ENCODE data around the gene CD37.
"Not testable (repeated sequence)": the region's sequence is repeated elsewhere in the genome, so short reads cannot be mapped to it uniquely, and the experiment has no call there.

CD37 gene

DNA sequence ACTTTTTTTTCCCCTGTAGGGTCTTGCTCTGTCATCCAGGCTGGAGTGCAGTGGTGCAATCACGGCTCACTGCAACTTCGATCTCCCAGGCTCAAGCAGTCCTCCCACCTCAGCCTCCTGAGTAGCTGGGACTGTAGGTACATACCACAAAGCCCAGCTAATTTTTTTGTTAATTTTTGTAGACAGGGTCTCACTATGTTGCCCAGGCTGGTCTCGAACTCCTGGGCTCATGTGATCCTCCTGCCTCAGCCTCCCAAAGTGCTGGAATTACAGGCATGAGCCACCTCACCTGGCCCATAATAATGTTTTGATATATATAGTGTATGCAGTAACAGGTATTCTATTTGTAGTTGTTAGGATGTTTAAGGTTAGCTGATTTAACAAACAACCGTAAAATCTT, 4.0 kb upstream of the CD37 start:
- not testable (repeated sequence) for DNase-seq

DNA sequence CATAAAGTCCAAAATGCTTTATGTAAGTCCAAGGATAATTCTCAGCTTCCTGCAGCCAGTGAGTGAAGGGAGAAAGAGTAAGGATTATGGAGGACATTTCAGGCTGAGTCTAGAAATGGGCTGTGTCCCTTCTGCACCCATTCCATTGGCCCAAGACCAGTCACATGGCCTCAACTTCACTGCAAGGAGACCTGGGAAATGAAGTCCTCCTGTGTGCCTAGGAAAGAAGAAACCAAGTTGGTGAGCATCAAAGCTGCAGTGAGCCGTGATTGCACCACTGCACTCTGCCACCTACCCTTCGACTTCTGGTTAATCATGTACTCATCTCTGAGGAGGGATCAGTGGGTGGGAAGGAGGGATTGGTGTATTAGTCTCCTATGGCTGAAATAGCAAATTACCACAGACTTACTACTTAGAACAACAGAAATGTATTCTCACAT, 3.6 kb upstream of the CD37 start:
- DNase-seq = no peak

DNA sequence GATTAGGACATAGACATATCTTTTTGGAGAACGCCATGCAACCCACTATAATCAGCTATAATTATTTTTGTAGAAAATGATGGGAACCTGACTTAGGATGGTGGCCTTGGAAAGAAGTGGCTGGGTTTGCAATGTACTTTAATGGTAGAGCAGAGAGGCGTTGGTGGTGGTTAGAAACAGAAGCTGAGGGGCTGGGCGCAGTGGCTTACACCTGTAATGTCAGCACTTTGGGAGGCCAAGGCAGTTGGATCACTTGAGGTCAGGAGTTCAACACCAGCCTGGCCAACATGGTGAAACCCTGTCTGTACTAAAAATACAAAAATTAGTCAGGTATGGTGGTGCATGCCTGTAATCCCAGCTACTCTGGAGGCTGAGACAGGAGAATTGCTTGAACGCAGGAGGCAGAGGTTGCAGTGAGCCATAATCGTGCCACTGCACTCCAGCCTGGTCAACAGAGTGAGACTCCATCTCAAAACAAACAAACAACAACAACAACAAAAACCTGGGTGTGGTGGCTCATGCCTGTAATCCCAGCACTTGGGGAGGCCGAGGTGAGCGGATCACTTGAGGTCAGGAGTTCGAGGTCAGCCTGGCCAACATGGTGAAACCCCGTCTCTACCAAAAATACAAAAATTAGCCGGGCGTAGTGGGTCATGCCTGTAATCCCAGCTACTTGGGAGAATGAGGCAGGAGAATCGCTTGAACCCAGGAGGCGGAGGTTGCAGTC, 2.4 kb upstream of the CD37 start:
- DNase-seq = not testable (repeated sequence)

DNA sequence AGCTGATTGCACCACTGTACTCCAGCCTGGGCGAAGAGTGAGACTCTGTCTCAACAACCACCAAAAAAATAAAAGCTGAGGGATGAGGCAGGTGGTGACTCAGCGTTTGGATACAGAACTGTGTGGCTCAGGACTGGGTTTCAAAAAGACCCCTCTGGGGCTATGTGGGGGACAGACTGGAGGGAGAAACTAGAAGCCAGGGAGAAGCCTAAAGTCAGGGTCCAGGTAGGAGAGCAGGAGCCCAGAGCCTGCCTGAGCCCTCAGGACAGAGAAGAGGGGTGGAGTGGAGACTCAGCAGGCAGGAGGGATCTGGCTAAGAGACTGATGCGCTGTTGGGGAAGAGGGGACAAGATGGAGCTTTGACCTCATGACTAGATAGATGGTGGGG, 1.8 kb upstream of the CD37 start:
- DNase-seq = no peak

DNA sequence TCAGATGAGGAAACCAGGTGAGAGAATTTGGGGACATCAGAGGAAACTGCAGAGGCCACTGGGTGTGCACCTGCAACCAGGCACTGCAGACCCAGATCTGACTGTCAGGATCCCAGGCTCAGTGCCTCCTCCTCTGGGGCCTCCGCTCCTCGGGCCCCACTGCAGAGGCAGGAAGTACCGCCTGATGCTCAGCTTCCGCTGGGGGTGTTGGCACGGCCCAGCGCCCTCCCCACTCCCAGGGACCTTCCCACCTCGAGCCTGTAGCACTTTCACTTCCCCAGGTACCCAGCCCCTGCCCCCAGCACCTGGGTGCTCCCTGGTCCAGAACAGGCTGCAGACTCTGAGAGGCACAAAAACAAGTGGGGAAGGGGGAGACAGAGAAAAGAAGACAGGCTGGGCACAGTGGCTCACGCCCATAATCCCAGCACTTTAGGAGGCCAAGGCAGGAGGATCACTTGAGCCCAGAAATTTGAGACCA, 1.4 kb upstream of the CD37 start:
- no peak for DNase-seq

DNA sequence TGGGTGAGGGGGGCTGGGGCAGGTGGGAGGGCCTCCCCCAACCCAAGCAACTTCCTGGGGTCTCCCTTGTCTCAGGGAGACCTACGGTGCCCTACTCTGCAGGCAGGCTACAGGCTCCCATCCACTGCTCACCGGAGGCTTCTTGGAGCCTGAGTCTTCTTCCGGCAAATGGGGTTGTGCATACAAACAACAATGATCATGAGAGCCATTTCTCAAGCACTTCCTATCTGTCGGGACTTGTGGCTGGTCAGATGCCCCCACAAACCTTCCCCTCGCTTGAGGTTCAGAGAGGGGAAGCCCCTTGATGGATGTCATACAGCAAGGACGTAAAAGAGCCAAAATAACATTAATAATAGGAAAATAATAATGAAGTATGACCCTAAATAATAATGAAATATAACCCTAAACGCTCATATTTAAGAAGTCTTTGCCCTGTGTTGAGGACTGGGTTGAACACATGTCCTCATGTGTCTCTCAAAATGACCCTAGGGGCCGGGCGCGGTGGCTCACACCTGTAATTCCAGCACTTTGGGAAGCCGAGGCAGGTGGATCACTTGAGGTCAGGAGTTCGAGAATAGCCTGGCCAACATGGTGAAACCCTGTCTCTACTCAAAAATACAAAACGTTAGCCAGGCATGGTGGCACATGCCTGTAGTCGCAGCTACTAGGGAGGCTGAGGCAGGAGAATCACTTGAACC, 727 bp downstream of the CD37 start:
- no peak for DNase-seq

DNA sequence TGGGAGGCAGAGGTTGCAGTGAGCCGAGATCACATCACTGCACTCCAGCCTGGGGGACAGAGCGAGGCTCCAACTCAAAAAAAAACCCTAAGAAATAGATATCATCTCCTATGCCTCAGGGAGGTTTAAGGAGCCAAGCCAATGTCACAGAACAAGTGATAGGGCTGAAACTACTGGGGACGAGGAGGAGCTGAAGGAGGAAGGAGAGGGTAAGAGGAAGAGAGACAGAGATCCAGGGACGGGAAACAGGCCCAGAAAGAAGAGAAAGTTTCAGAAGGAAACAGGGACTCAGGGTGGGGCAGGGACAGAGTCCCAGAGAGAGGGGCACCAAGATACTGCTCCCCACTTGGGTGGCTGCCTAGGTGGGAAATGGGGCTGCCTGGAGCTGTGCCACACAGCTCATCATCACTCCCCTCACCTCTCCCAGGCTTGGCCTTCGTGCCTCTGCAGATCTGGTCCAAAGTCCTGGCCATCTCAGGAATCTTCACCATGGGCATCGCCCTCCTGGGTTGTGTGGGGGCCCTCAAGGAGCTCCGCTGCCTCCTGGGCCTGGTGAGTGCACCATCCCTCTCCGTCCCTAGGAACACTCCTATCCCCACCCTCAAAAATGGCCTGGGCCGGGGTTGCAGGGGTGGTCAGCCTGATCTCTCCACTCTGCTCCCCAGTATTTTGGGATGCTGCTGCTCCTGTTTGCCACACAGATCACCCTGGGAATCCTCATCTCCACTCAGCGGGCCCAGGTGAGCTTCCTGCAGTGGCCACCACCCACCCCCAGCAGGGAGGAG, 1.5 kb downstream of the CD37 start:
- DNase-seq = no peak

DNA sequence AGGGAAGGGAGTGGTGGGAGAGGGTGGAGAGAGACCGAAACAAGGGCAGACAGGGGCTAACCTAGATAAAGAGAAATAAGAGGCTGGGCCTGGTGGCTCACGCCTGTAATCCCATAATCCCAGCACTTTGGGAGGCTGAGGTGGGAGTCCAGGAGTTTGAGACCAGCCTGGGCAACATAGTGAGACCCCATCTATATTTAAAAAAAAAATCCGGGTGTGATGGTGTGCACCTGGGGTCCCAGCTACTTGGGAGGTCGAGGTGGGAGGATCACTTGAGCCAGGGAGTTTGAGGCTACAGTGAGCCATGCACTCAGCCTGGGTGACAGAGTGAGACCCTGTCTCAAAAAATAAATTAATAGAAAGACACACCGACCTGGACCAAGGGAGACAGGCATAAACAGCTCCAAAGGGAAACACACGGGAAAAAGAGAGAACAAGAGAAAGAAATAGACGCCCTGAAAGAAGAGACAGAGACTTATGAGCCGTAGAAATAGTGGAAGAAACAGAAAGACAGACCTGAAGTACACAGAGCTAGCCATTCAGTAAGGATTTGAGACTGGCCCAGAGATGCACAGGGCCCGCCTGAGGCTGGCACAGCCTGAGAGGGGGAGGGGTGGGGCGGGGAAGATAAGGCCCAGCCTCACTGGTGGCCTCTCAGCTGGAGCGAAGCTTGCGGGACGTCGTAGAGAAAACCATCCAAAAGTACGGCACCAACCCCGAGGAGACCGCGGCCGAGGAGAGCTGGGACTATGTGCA, 2.2 kb downstream of the CD37 start:
- no peak for DNase-seq

DNA sequence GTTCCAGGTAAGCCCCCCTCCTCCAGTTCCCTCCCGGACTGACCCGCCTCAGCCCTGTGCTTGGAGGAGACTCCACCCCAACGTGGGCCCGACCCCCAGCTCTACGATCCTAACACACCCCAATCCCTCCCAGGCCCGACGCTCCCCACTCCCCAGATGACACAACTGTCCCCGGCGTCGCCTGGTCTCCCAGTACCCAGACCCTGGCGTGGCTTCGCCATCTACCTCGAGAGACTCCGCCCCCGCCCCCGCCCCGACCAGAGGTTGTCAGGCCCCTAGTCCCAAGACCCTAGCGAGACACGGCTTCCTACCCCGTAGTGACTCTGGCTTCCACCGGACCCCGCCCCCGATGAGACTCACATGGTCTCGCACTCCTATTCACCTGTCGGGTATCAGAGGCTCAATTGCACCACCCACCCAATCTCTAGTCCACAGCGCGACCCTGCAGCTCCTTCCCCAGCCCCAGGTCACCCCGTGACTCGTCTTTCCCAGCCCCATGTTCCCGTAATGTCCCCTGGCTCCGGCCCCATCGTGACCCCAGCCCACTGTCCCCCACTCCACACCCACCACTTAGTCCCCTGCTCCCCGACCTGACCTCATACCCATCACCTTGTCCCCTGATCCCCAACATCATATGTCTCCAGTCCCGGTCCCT, 2.9 kb downstream of the CD37 start:
- no peak for DNase-seq

DNA sequence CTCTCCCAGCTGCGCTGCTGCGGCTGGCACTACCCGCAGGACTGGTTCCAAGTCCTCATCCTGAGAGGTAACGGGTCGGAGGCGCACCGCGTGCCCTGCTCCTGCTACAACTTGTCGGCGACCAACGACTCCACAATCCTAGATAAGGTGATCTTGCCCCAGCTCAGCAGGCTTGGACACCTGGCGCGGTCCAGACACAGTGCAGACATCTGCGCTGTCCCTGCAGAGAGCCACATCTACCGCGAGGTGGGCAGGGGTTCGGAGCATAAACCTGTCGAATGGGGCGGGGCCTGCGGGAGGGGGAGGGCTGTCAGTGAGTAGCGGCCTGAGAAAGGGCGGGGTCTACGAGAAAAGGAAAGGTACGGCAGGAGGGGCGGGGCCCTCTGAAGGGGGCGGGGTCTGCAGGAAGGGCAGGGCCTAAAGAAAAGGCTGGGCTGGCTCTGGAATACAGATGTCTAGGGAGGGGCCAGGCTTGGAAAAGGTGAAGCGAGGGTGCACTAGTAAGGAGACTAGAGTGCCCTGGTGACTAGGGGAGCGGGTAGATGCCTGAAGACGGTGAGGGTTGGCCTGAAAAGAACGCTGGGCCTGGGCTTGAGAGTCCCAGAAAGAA, 3.6 kb downstream of the CD37 start:
- DNase-seq = peak; percentile 34

DNA sequence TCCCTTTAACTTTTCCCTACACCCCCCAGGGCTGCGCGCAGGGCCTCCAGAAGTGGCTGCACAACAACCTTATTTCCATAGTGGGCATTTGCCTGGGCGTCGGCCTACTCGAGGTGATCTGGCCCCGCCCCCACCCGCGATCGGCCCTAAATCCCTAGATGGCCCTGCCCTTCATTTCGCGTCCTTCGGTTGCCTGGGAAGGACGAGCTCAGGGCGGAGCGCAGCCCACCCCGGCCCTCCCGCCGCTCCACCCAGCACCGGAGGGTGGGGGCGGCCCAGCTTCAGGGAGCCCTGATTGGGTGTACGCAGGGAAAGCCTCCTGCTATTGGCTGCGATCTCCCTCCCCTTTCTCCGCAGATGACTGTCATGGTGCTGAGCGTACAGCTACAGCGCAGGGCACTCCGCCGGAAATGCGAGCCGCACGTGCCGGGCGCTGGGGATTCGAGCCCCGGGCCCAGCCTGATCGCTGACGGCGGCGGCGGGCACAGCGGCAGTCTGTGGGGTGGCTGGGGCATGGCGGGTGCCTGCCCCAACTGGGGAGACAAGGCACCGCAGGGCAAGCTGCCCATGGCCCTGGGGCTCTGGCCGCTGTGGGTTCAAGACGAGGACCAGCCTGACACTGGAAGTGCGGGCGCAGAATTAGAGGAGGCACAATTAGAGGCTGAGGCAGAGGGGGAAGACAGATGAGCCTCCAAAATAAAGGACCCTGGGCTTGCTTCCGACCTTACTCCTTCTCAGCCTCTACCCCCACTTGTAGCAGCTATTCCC, 4.3 kb downstream of the CD37 start:
- peak; percentile 53 for DNase-seq

DNA sequence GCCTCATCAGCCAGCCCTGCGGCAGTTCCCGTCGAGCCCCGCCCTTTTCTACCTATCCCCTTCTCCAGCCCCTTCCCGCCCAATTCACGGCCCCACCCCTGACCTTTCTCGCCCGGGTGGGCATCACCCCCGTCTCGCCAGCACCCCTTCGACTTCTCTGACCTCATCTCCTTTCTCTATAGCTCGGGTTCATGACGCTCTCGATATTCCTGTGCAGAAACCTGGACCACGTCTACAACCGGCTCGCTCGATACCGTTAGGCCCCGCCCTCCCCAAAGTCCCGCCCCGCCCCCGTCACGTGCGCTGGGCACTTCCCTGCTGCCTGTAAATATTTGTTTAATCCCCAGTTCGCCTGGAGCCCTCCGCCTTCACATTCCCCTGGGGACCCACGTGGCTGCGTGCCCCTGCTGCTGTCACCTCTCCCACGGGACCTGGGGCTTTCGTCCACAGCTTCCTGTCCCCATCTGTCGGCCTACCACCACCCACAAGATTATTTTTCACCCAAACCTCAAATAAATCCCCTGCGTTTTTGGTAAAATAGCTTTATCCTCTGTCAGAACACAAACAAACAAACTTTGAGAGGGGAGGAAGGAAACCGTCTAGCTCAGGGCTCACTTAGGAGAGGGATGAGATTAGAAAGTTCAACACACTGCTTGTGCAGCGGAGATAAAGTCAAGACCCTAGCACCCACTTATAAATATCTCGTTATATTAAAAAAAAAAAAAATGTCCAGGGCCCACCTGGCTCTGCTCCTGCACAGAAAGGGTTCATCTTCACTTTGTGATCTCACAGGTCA, 5.1 kb downstream of the CD37 start:
- peak; percentile 54 for DNase-seq

DNA sequence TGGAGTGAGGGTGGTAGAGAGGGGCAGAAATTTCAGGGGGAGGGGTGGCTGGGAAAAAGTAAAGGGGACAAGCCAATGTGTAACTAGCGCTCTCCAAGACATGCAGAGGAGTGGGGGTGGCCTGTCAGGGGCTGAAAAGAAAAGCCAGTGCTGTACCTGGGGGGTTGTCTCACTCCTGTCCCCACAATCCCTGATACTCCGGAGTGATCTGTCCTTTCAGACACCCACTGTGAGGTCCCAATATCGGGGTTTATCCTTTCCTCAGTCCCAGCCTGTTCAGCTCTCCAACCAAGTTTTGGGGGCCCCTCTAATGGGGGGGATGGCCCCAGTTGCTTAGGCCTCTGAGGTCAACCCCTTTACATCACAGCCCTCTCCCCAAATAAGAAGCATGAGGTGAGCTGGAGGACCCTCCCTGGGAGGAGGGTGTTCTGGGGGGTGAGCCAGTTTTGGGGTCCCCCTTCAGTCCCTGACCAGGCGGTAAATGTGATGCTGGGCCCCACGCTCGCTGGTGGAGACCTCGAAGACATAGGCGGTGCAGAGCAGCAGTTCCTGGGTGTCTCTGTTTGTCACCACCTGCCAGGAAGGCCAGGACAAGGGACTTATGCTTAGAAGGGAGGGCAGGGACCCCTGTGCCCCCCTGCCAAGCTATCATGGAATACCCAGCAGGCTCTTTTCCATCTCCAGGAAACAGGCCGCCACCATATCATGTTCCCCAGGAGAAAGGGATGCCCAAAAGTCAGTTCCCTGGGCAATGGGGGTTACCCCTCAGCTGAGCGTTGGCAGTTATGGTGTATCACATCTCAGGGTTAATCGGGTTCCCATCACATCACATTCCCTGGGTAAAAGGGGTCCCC, 5.9 kb downstream of the CD37 start:
- no peak for DNase-seq

DNA sequence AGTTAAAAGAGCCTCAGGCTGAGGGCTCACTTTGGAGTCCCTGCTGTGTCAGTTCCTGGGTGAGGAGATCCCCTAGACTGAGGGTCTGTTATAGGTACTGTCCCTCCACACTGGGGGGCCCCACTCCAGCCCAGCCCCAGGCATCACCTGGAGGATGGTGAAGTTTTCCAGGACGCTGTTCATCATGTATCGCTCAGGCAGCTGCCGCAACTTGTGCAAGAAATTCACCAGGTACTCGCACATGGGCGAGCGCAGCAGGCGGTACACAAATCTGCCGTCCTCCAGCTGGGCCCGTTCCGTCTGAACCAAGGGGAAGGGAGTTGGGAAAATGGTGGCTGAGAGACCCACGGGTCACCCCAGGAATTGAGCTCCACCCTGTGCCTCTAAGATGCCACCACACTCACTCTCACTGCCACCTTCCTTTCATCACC, 7.1 kb downstream of the CD37 start:
- no peak for DNase-seq

DNA sequence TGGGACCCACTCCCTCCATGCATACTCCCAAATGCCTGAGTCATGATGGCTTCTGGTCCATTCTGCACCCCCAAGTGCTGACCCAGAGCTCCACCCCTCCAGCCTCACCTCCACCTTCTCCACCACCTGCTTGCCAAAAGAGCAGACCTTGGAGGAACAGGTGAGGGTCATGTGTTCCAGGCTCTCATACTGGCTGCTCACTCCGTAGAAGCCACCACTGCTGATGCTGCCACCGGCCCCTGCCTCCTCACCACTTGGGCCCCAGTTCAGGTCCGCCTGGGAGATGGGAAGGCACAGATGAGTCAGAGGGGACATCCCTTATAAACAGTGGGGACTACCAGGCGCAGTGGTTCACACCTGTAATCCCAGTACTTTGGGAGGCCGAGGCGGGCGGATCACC, 7.9 kb downstream of the CD37 start:
- DNase-seq = no peak

DNA sequence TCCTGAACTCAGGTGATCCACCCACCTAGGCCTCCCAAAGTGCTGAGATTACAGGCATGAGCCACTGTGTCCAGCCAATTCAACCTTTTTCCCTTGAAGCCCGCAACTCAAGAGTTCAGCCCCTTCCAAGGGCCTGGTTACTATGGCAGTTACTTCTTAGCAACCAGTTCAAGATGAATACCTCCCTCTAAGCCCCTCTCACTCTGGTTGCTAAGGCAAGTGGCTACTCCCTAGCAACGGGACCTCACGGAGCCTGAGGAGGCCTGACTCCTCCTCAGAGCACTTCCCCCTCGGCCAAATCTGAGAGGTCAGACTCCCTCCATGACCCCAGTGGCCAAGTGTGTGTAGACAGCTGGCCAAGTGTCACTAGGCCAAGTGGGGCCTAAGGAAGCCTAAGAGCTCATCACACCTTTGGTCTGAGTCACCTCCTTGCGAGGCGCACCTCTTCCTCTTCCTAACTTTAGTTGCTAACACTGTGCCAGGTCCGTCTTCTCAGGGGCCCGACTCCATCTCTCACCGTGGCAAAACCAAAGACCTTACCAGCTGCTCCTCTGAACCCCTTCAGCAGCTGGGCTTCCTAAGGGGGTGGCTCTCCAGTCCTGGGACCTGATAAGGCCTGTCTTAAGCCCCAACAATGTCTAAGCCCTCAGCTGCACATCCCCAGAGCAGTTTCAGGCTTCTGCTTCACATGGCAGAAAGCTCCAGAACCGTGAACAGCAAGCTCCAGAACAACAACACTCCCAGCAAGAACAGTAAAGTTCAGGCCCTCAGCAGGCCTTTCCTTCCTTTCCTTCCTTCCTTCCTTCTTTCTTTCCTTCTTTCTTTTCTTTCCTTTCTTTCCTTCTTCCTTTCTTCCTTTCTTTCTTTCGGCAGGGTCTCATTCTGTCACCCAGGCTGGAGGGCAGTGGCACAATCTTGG, 9.6 kb downstream of the CD37 start:
- DNase-seq = no peak

DNA sequence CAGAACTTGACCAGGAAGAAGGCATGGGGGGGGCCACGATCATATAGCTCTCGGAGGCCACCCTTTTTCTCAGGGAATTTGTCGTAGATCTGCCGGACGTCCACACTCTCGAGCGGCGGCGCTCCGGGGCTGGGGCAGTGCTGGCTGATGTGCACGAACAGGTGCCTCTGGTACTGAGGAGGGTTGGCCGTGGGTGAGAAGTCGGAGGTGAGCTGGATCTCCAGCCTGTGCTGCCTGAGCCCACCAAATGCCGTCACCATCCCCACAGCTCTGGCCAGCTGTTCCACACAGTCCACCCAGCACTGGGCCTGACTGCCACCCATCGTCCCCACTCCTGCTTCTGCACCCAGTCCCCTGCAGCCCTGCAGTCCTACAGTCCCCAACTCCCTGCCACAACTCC, 12.0 kb downstream of the CD37 start:
- DNase-seq = no peak

DNA sequence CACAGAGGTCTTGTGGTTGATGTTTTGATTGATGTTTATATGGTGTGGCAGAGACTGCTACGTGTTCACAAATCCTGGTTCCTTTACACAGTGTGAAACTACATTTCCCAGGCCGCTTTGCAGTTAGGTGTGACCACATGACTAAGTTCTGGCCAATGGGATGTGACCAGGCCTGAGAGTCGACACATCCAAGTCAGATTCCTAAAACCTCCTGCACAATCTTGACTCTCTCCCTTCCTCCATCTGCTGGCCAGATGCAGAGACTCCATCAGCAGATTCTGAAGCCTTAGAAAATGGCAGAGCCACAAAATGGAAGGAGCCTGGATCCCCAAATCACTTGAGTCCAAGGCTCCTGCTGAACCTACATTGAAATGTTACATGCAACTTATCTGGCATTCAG, 12.6 kb downstream of the CD37 start:
- DNase-seq = no peak

Data from NCI-H748 treated with DMSO at 0.1 percent for 48 hours (cell line).